ENCODE results near the gene ELP2.
"Not testable (repeated sequence)": the region's sequence is repeated elsewhere in the genome, so short reads cannot be mapped to it uniquely, and the experiment has no call there.

ELP2 gene

DNA sequence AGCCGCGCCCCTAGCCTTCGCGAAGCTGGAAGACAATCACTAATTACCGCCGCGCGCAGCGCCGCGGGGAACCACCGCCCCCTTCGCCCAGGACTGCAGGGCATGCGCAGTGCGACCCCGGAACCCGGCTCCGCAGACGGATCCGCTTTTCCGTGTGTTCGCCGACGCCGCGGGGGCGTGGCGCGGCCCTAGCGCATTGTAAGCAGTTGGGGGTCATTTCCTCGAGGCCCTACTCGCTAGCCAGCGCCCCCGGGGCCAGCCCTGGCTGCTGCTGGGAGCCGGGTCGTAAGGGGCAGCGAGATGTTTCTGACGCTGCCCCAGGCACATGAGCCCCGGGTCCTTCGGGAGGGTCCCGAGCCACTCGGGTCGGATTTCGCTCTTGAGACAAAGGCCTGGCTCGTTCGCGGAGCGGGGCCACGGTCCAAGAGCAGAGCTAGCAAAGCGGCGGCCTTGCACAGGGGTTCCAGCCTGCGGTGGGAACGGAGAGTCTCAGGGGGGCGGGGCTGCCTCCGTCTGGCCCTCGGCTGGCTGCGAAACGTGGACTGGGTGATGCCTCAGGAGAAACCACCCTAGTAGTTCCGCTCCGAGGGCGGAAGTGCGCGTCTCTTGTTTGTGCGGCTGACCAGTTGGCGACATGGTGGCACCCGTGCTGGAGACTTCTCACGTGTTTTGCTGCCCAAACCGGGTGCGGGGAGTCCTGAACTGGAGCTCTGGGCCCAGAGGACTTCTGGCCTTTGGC, at the start of gene ELP2, which contains the start of gene SLC39A6:
TSS of gene ELP2 (plus strand) at position 600 of the 739 bp plus-strand sequence. CDS start at position 635, 35 bp downstream.
TSS of gene SLC39A6 (minus strand) at position 41 of the 739 bp plus-strand sequence. CDS start 2,333 bp downstream, outside the sequence.
- peak; percentile 93 for DNase-seq

- not testable (repeated sequence) for DNase-seq
These were observed 48.6 kb upstream of the ELP2 start for GRCh38 chr18:36081118-36081517.

GRCh38 chr18:36083729-36084128, 46.0 kb upstream of the ELP2 start:
- DNase-seq: no peak

DNA sequence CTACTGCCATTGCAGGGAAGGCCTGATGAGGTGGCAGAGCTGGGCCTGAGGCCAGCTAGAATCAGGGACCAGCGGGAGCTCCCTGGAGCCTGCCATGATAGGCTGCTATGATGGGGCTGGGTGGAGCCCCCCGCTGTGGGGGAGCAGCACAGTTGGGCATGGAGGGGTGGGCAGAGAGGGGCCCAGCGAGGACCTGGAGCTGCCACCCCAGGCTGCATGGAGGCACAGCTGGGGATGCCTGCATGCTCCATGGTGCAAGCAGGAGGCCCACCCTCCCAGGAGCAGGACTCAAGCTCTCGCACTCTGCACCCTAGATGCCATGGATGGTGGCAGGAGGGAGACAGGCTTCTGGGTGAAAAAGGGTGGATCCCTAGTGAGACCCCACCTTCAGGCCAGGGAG, 44.5 kb upstream of the ELP2 start:
- DNase-seq: no peak

- no peak for DNase-seq
These were observed 43.5 kb upstream of the ELP2 start for GRCh38 chr18:36086186-36086585.

DNA sequence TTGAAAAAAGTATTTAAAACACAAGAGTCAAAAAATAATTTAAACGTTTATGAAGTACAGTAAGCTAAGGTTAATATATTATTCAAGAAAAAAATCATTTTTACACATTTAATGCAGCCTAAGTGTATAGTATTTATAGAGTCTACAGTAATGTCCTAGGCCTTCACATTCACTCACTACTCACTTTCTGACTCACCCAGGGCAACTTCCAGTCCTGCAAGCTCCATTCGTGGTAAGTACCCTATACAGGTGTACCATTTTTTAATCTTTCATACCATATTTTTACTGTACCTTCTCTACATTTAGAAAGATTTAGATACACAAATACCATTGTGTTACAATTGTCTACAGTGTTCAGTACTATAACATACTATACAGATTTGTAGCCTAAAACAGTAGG, 41.4 kb upstream of the ELP2 start:
- DNase-seq: no peak

- DNase-seq: no peak
These were observed 40.7 kb upstream of the ELP2 start for GRCh38 chr18:36089001-36089400.

- DNase-seq: not testable (repeated sequence)
These were observed 37.6 kb upstream of the ELP2 start for GRCh38 chr18:36092116-36092515.

DNA sequence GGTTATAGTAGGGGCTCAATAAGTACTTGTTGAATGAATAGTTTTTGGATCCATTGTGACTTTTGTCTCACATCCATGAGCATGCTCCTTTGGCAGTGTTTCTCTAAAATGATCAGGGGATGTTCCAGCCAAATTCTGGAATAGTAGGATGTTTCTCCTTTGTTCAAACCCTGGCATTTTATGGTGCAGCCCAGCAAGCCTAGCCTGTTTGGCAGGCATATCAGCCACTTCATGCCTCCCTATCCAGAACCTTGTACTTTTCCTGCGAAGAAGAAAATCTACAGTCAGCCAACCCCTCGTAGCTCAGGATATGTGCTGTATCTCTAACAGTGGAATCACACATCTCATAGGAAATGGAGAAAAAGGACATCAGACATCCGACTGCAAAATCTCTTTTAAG, 35.3 kb upstream of the ELP2 start:
- no peak for DNase-seq

DNA sequence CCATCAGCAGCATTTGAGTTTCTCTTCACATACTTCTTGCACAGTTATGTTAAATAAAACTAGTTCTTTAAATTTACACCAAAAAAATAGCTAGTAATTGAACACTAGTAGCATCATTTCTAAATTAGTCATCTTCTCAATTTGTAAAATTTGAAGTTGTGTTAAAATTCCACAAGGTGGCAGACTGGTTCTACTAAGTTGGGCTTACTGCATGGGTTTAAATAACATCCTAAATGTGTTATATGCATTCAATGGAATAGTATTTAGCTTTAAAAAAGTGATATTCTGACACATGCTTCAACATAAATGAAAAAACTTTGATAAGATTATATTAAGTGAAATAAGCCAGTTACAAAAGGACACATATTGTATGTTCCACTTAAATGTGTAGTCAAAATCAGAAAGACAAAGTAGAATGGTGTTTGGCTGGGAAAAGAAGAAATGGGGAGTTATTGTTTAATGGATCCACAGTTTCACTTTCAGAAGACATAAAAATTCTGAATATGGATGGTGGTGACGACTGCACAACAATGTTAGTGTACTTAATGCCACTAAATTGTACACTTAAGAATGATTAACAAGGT, 33.7 kb upstream of the ELP2 start:
- peak; percentile 65 for DNase-seq

- DNase-seq: no peak
These were observed 32.7 kb upstream of the ELP2 start for GRCh38 chr18:36096955-36097354.

DNA sequence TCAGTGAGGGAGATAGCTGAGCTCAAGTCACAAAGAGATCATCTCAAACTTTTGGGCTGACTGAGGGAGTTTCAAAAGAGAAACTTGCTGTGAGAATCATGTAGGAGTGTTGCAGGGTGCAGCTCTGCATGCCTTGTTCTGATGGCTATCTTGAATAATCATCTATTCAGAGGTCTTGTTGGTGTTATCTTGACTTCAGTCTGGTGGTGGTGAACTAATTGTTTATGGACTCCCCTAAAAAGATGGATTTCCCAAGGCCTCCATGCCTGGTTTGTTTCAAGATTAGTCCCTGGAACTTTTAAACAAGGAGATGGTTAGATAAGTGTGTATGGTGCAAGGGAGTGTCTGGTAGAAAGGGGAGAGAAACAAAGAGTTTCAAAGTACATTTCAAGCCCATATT, 30.4 kb upstream of the ELP2 start:
- DNase-seq: no peak

GRCh38 chr18:36101943-36102342, 27.8 kb upstream of the ELP2 start:
- DNase-seq: no peak

DNA sequence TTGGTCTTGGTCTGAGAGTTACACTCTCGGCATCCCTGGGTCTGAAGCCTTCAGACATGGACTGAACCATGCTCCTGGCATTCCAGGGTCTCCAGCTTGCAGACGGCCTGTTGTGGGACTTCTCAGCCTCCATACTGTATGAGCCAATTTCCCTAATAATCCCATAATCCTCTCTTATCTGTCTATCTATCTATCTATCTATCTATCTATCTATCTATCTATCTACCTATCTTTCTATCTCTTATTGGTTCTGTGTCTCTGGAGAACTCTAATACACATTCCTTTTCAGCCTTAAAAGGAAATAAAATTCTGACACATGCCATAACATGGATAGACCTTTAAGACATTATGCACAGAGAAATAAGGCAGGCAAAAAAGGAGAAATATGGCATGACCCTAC, 24.9 kb upstream of the ELP2 start:
- DNase-seq: no peak

DNA sequence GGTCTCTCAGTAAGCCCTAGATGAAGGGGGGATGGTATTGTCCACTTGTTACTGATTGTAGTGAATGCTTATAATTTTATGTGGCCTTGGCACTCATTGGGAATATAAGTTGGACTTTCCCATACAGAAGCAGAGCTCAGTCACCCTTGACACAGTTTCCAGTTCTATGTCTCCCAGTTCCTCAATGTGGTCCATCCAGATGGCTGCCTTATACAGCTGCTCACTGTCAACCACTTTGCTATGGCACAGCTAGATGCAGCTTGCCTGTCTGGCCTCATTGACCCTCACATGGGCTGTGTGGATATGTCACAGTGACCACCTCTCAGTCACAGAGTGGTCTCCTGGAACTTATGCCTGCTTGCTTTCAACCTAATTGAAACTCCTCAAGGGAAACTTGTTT, 22.2 kb upstream of the ELP2 start:
- DNase-seq: no peak

GRCh38 chr18:36108196-36108595, 21.5 kb upstream of the ELP2 start:
- no peak for DNase-seq

GRCh38 chr18:36108601-36109000, 21.1 kb upstream of the ELP2 start:
- no peak for DNase-seq

GRCh38 chr18:36109737-36110136, 20.0 kb upstream of the ELP2 start:
- no peak for DNase-seq

DNA sequence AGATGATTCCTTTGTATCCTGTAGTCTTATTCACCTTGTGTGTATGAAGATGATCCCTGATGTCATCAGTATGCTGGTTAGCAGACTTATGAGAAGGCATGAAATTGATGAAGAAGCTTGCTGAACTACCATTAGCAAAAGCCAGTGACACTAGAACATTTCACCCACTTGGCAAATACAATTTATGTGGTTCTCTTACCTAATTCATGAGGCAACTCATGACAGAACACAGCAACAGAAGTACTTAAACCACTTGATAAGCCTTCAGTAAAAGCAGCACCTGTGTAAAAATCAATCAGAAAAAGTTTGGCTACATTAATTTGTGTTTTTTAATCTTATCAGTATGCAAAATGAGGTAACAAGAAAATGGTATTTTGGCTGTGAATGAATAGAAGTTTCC, 17.4 kb upstream of the ELP2 start:
- DNase-seq: no peak

DNA sequence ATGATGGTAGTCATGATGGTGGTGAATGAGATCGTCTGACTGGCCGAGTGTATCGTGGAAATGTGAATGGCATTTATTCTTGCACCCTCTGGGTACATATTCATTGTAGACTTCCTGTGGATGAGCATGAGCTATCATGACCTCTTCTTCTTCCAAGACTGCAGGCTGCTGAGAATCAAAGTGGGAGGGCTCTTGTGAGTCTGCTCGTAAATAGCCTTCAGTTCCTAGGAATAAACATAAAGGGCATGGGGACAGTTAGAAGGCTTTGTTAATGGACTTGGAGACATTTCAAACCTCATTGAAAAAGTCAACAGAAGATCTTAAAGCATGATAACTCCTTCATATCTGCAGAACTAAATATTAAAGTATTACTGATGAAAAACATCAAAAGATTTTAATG, 15.4 kb upstream of the ELP2 start:
- DNase-seq: no peak

DNA sequence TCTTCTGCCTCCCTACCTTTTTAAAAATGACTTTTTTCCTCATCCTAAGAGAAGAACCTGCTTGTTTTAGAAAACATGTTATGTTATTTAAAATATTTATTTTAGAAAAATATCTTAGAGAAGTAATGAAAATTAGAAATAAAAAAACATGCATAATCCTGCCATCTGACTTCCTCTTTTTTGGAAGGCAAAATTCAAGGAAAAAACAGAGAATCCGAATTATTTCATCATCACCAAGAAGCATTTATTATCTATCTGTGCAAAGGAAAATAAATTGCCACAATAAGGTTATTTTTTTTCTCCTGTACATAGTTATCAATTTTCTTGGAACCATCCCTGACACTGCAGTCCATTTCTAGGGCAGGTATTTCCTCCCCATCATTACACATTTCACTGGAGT, 15.0 kb upstream of the ELP2 start:
- DNase-seq: no peak

GRCh38 chr18:36116771-36117170, 12.9 kb upstream of the ELP2 start:
- not testable (repeated sequence) for DNase-seq

GRCh38 chr18:36120297-36120696, 9.4 kb upstream of the ELP2 start:
- DNase-seq: no peak

- DNase-seq: no peak
These were observed 4.9 kb upstream of the ELP2 start for GRCh38 chr18:36124841-36125240.

GRCh38 chr18:36126668-36127067, 3.0 kb upstream of the ELP2 start:
- no peak for DNase-seq

Data from NCI-H1105 treated with DMSO at 0.1 percent for 48 hours (cell line).